ENCODE data around the gene UMODL1. TPM values are rescaled to one million over a fixed set of nuclear protein-coding genes. Genes with fewer than 3 reads are reported as not detected.

The UMODL1 gene
- total RNA-seq, 1 donor from 2014 or later: not detected

GRCh38 chr21:42095581-42095980 is 24.5 kb downstream of the UMODL1 start:
- no peak for DNase-seq (ENCODE audit: low read depth in 2 of 2)

- DNase-seq (ENCODE audit: low read depth in 2 of 2): no peak
These were observed 25.4 kb downstream of the UMODL1 start for GRCh38 chr21:42096566-42096965.

- peak in 1 of 2 donors; percentile 41 for DNase-seq (ENCODE audit: low read depth in 2 of 2)
These were observed 26.2 kb downstream of the UMODL1 start for GRCh38 chr21:42097274-42097673.

GRCh38 chr21:42097860-42098454 is 26.8 kb downstream of the UMODL1 start:
- peak; percentile 93 to 99 for DNase-seq (ENCODE audit: low read depth in 2 of 2)

GRCh38 chr21:42098957-42099505 is 27.9 kb downstream of the UMODL1 start:
- DNase-seq (ENCODE audit: low read depth in 2 of 2): no peak

GRCh38 chr21:42101246-42101645 is 30.1 kb downstream of the UMODL1 start:
- DNase-seq (ENCODE audit: low read depth in 2 of 2): no peak

GRCh38 chr21:42102076-42102475 is 31.0 kb downstream of the UMODL1 start:
- no peak for DNase-seq (ENCODE audit: low read depth in 2 of 2)

- no peak for DNase-seq (ENCODE audit: low read depth in 2 of 2)
These were observed 31.4 kb downstream of the UMODL1 start for GRCh38 chr21:42102526-42102925.

GRCh38 chr21:42102991-42103390 is 31.9 kb downstream of the UMODL1 start:
- DNase-seq (ENCODE audit: low read depth in 2 of 2): no peak

GRCh38 chr21:42103843-42104242 is 32.7 kb downstream of the UMODL1 start:
- no peak for DNase-seq (ENCODE audit: low read depth in 2 of 2)

GRCh38 chr21:42105476-42106315 is 34.6 kb downstream of the UMODL1 start:
- DNase-seq (ENCODE audit: low read depth in 2 of 2): no peak

- no peak for DNase-seq (ENCODE audit: low read depth in 2 of 2)
These were observed 35.3 kb downstream of the UMODL1 start for GRCh38 chr21:42106425-42106824.

GRCh38 chr21:42107177-42107880 is 36.2 kb downstream of the UMODL1 start:
- no peak for DNase-seq (ENCODE audit: low read depth in 2 of 2)

GRCh38 chr21:42107881-42108553 is 36.9 kb downstream of the UMODL1 start:
- DNase-seq (ENCODE audit: low read depth in 2 of 2): peak; percentile 35 to 70

- no peak for DNase-seq (ENCODE audit: low read depth in 2 of 2)
These were observed 37.6 kb downstream of the UMODL1 start for GRCh38 chr21:42108554-42109340.

GRCh38 chr21:42109473-42109872 is 38.4 kb downstream of the UMODL1 start:
- no peak for DNase-seq (ENCODE audit: low read depth in 2 of 2)

GRCh38 chr21:42109873-42110525 is 38.9 kb downstream of the UMODL1 start:
- DNase-seq (ENCODE audit: low read depth in 2 of 2): no peak

- DNase-seq (ENCODE audit: low read depth in 2 of 2): no peak
These were observed 39.8 kb downstream of the UMODL1 start for GRCh38 chr21:42110691-42111469.

GRCh38 chr21:42111470-42111743 is 40.3 kb downstream of the UMODL1 start:
- DNase-seq (ENCODE audit: low read depth in 2 of 2): no peak

GRCh38 chr21:42111811-42112210 is 40.7 kb downstream of the UMODL1 start:
- DNase-seq (ENCODE audit: low read depth in 2 of 2): no peak

All from dermis microvascular lymphatic vessel endothelial cell (primary cell).